ENCODE measurements around the gene EIF4H. TPM values are rescaled to one million over a fixed set of nuclear protein-coding genes. Genes with fewer than 3 reads are reported as not detected.

Gene EIF4H
- total and polyA plus RNA-seq, 2 donors (not counting 3 experiments of a cell fraction or from before 2014, with no cell fraction given) = 406 to 415 TPM

DNA sequence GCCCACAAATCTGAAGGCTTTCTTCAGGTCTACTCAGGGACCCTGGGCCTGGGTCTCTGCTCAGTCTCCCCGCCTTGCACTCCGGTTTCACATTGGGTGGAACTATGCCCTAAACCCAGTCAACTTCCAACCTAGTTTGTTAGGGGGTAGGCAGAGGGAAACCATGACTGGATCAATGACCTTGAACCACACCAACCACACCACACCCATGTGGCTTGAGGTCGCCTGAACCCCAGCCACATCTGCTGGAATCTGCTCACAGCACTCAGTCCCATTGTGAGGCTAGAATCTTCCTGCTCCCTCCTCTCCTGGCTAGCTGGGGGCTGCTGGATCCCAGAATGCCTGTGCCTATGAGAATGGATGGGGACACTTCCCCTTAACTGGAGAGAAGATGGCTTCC, 62.1 kb downstream of the EIF4H start:
- Histone ChIP-seq H3K79me2 (ENCODE audit: control insufficient read depth, insufficient read depth, low read length) (no peaks in the 10 kb centered on the region), H3K36me3 (ENCODE audit: control insufficient read depth in 2 of 2, extremely low read depth in 1 of 2, insufficient read depth in 2 of 2, low read length in 2 of 2) (peaks cover 7 to 14% of the 10 kb centered on the region in 2 experiments), H3K4me3 (replicated peaks in 1 of 3; ENCODE audit: insufficient read depth in 1 of 3, low read depth in 1 of 3, low read length in 3 of 3) (no peak overlapping the region), H3K27me3 (ENCODE audit: control insufficient read depth in 2 of 2, insufficient read depth in 2 of 2, low read length in 2 of 2) (no peaks in the 10 kb centered on the region), H3K9me3 (replicated peaks; ENCODE audit: control insufficient read depth, insufficient read depth, low read length) (no peaks in the 10 kb centered on the region), H3K4me2 (ENCODE audit: insufficient read depth, low read length) (no peak overlapping the region), H3K9me1 (replicated peaks; ENCODE audit: control insufficient read depth, extremely low read depth, insufficient read depth, low read length) (no peaks in the 10 kb centered on the region), H3K27ac (ENCODE audit: insufficient read depth, low read depth, low read length) (no peak overlapping the region), H2AFZ (ENCODE audit: low read depth, low read length) (no peak overlapping the region), H3K9ac (replicated peaks; ENCODE audit: extremely low read depth, insufficient read depth, low read length) (no peak overlapping the region), H4K20me1 (replicated peaks; ENCODE audit: control insufficient read depth, extremely low read depth, insufficient read depth, low read length) (no peaks in the 10 kb centered on the region), H3K4me1 (ENCODE audit: control insufficient read depth, extremely low read depth, insufficient read depth, low read length) (no peaks in the 10 kb centered on the region)
- DNase-seq (ENCODE audit: low read depth, low spot score) (no peak), FAIRE-seq (no peak)
- BruUV-seq (replicated peaks) = no TSS peak
- ChIA-PET POLR2A (no interaction called here), CTCF (interaction anchor here (1.1 to 2.1 kb wide), 2 partner anchors 18 to 30 kb away, joined by 3 to 11 read pairs; partner anchors contain the start of gene RFC2)
- dilution Hi-C loops (cut with MboI; ENCODE audit: extremely low pct_ligation_motif_present, low sequenced_read_pairs) = no loop called here
- intact Hi-C loops (cut with micrococcal nuclease) = no loop called here
- TF ChIP-seq EZH2 (IDR thresholded peaks at IDR 0.05; ENCODE audit: borderline replicate concordance, low read depth, low read length, severe bottlenecking) (no peak), POLR2A (IDR thresholded peaks at IDR 0.05; ENCODE audit: low read depth, low read length) (no peak), POLR2AphosphoS5 (IDR thresholded peaks at IDR 0.05; ENCODE audit: insufficient read depth, low read depth, low read length) (no peak)

DNA sequence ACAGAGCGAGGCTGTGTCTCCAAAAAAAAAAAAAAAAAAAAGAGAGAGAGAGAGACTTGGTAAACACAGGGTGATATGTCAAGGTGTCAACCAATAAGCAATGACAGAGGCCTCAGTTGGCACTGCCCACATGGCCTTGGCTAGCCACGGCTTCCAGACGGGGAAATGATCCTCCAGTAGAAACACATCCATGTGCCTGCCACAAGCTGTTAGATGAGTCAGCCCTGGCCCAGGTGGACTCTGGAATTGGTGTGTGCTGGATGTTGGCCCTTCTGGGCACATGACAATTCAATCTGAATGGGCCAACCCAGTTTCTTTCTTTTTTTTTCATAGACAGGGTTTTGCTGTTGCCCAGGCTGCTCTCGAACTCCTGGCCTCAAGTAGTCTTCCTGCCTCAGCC, 66.3 kb downstream of the EIF4H start:
- ChIA-PET POLR2A (no interaction called here), CTCF (interaction anchor here (1.6 kb wide), 1 partner anchor 34 kb away, joined by 5 read pairs; no protein-coding TSS in a partner anchor)
- Histone ChIP-seq H3K4me1 (ENCODE audit: control insufficient read depth, extremely low read depth, insufficient read depth, low read length) (no peaks in the 10 kb centered on the region), H3K4me3 (replicated peaks in 1 of 3; ENCODE audit: insufficient read depth in 1 of 3, low read depth in 1 of 3, low read length in 3 of 3) (no peak overlapping the region), H3K27me3 (ENCODE audit: control insufficient read depth in 2 of 2, insufficient read depth in 2 of 2, low read length in 2 of 2) (no peaks in the 10 kb centered on the region), H4K20me1 (replicated peaks; ENCODE audit: control insufficient read depth, extremely low read depth, insufficient read depth, low read length) (no peaks in the 10 kb centered on the region), H3K9me3 (replicated peaks; ENCODE audit: control insufficient read depth, insufficient read depth, low read length) (no peaks in the 10 kb centered on the region), H3K9me1 (replicated peaks; ENCODE audit: control insufficient read depth, extremely low read depth, insufficient read depth, low read length) (no peaks in the 10 kb centered on the region), H3K27ac (ENCODE audit: insufficient read depth, low read depth, low read length) (no peak overlapping the region), H3K36me3 (ENCODE audit: control insufficient read depth in 2 of 2, extremely low read depth in 1 of 2, insufficient read depth in 2 of 2, low read length in 2 of 2) (peaks cover 8 to 18% of the 10 kb centered on the region in 2 experiments), H3K4me2 (ENCODE audit: insufficient read depth, low read length) (no peak overlapping the region), H3K9ac (replicated peaks; ENCODE audit: extremely low read depth, insufficient read depth, low read length) (no peak overlapping the region), H2AFZ (ENCODE audit: low read depth, low read length) (no peak overlapping the region), H3K79me2 (ENCODE audit: control insufficient read depth, insufficient read depth, low read length) (no peaks in the 10 kb centered on the region)
- TF ChIP-seq, protein P1, sequence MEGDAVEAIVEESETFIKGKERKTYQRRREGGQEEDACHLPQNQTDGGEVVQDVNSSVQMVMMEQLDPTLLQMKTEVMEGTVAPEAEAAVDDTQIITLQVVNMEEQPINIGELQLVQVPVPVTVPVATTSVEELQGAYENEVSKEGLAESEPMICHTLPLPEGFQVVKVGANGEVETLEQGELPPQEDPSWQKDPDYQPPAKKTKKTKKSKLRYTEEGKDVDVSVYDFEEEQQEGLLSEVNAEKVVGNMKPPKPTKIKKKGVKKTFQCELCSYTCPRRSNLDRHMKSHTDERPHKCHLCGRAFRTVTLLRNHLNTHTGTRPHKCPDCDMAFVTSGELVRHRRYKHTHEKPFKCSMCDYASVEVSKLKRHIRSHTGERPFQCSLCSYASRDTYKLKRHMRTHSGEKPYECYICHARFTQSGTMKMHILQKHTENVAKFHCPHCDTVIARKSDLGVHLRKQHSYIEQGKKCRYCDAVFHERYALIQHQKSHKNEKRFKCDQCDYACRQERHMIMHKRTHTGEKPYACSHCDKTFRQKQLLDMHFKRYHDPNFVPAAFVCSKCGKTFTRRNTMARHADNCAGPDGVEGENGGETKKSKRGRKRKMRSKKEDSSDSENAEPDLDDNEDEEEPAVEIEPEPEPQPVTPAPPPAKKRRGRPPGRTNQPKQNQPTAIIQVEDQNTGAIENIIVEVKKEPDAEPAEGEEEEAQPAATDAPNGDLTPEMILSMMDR (IDR thresholded peaks at IDR 0.05; ENCODE audit: extremely low read depth in 1 of 2, insufficient read depth in 1 of 2, low read depth in 1 of 2, low read length in 2 of 2) = no peak
- TF ChIP-seq EZH2 (IDR thresholded peaks at IDR 0.05; ENCODE audit: borderline replicate concordance, low read depth, low read length, severe bottlenecking) (no peak), GATA2 (IDR thresholded peaks at IDR 0.05; ENCODE audit: insufficient read depth, insufficient read length, low read depth, low read length) (no peak), POLR2AphosphoS5 (IDR thresholded peaks at IDR 0.05; ENCODE audit: insufficient read depth, low read depth, low read length) (no peak), POLR2A (IDR thresholded peaks at IDR 0.05; ENCODE audit: low read depth, low read length) (no peak)
- TF ChIP-seq, protein P2, sequence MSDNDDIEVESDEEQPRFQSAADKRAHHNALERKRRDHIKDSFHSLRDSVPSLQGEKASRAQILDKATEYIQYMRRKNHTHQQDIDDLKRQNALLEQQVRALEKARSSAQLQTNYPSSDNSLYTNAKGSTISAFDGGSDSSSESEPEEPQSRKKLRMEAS (IDR thresholded peaks at IDR 0.05; ENCODE audit: insufficient read depth, insufficient read length) = no peak
- no peak for DNase-seq (ENCODE audit: low read depth, low spot score)
- dilution Hi-C loops (cut with MboI; ENCODE audit: extremely low pct_ligation_motif_present, low sequenced_read_pairs) = no loop called here
- BruUV-seq (replicated peaks) = no TSS peak
- FAIRE-seq = no peak
- intact Hi-C loops (cut with micrococcal nuclease) = no loop called here
